Ovary (tissue), 3 donors: ENCODE data around the gene CADM2.

ENCODE experiments used
- EP300 ChIP-seq: sonication (generic); formaldehyde crosslinking; IDR thresholded peaks from one replicate; pipeline ENCODE4 v1.6.1; 2017; ENCODE audit warnings: antibody characterized with exemption
- POLR2A ChIP-seq: fragments of 450-650 bp; IDR thresholded peaks from one replicate; pipeline ENCODE4 v1.6.1; 2017; ENCODE audit warnings: antibody characterized with exemption, mild to moderate bottlenecking, moderate library complexity
- TF ChIP-seq, protein P1 (sequence below), 3 donors: fragments of 450-650 bp in 2 of 3; fragments of 200-600 bp in 1 of 3; IDR thresholded peaks; one replicate each; pipeline versions ENCODE4 v1.5.1 to v1.8.0; 2016 to 2022; ENCODE audit warnings: antibody characterized with exemption in 3 of 3, mild to moderate bottlenecking in 1 of 3
- donor health status: DM: no; HTN: no; CAD: no.

- TF ChIP-seq, protein P1, sequence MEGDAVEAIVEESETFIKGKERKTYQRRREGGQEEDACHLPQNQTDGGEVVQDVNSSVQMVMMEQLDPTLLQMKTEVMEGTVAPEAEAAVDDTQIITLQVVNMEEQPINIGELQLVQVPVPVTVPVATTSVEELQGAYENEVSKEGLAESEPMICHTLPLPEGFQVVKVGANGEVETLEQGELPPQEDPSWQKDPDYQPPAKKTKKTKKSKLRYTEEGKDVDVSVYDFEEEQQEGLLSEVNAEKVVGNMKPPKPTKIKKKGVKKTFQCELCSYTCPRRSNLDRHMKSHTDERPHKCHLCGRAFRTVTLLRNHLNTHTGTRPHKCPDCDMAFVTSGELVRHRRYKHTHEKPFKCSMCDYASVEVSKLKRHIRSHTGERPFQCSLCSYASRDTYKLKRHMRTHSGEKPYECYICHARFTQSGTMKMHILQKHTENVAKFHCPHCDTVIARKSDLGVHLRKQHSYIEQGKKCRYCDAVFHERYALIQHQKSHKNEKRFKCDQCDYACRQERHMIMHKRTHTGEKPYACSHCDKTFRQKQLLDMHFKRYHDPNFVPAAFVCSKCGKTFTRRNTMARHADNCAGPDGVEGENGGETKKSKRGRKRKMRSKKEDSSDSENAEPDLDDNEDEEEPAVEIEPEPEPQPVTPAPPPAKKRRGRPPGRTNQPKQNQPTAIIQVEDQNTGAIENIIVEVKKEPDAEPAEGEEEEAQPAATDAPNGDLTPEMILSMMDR (IDR thresholded peaks at IDR 0.05): no peak
- TF ChIP-seq POLR2A (no peak), EP300 (no peak)
Measured at GRCh38 chr3:85077018-85077417, 118.2 kb downstream of the CADM2 start.
